Measurements from ENCODE around the gene CCDC8.

The CCDC8 gene

GRCh38 chr19:46428239-46429135 is 15.1 kb upstream of the CCDC8 start, which contains the start of gene PNMA8C:
Gene PNMA8C (minus strand): TSS chr19:46428936. CDS start chr19:46428359, 577 bp downstream.
- Histone ChIP-seq H3K27me3 (ENCODE audit: insufficient read depth, insufficient read length) (peaks cover 38% of the 10 kb centered on the region), H3K4me1 (ENCODE audit: insufficient read depth, insufficient read length) (no peaks in the 10 kb centered on the region), H3K9ac (ENCODE audit: insufficient read length, low read depth) (no peak within 1 kb of the TSS), H3K36me3 (ENCODE audit: insufficient read depth, insufficient read length, low read length) (no peaks in the 10 kb centered on the region), H3K4me3 (ENCODE audit: insufficient read length, low read depth) (no peak within 1 kb of the TSS), H3K9me3 (ENCODE audit: insufficient read depth, low read length) (no peaks in the 10 kb centered on the region)
- DNase-seq (ENCODE audit: low read depth, low spot score): no peak
- TF ChIP-seq SUZ12 (IDR thresholded peaks at IDR 0.05; ENCODE audit: extremely low read depth, insufficient read depth, insufficient read length) (no peak), YY1 (IDR thresholded peaks at IDR 0.05; ENCODE audit: insufficient read depth, insufficient read length) (no peak), ZNF274 (IDR thresholded peaks at IDR 0.05; ENCODE audit: low read depth, low read length) (no peak)

GRCh38 chr19:46427518-46428045 is 14.2 kb upstream of the CCDC8 start:
- Histone ChIP-seq H3K4me1 (ENCODE audit: insufficient read depth, insufficient read length) (no peaks in the 10 kb centered on the region), H3K9ac (ENCODE audit: insufficient read length, low read depth) (no peak overlapping the region), H3K4me3 (ENCODE audit: insufficient read length, low read depth) (no peak overlapping the region), H3K36me3 (ENCODE audit: insufficient read depth, insufficient read length, low read length) (no peaks in the 10 kb centered on the region), H3K9me3 (ENCODE audit: insufficient read depth, low read length) (no peaks in the 10 kb centered on the region), H3K27me3 (ENCODE audit: insufficient read depth, insufficient read length) (peaks cover 38% of the 10 kb centered on the region)
- DNase-seq (ENCODE audit: low read depth, low spot score): no peak
- TF ChIP-seq YY1 (IDR thresholded peaks at IDR 0.05; ENCODE audit: insufficient read depth, insufficient read length) (no peak), ZNF274 (IDR thresholded peaks at IDR 0.05; ENCODE audit: low read depth, low read length) (no peak), SUZ12 (IDR thresholded peaks at IDR 0.05; ENCODE audit: extremely low read depth, insufficient read depth, insufficient read length) (no peak)

GRCh38 chr19:46426506-46427162 is 13.3 kb upstream of the CCDC8 start:
- Histone ChIP-seq H3K4me1 (ENCODE audit: insufficient read depth, insufficient read length) (no peaks in the 10 kb centered on the region), H3K4me3 (ENCODE audit: insufficient read length, low read depth) (peak overlapping the region; percentile 69)

GRCh38 chr19:46426035-46426505 is 12.7 kb upstream of the CCDC8 start:
- no peak for DNase-seq (ENCODE audit: low read depth, low spot score)
- no peaks in the 10 kb centered on the region for H3K9me3 ChIP-seq (ENCODE audit: insufficient read depth, low read length)
- H3K4me1 ChIP-seq (ENCODE audit: insufficient read depth, insufficient read length): no peaks in the 10 kb centered on the region
- peaks cover 38% of the 10 kb centered on the region for H3K27me3 ChIP-seq (ENCODE audit: insufficient read depth, insufficient read length)
- H3K9ac ChIP-seq (ENCODE audit: insufficient read length, low read depth): peak overlapping the region; percentile 70
- no peaks in the 10 kb centered on the region for H3K36me3 ChIP-seq (ENCODE audit: insufficient read depth, insufficient read length, low read length)
- no peak for TF ChIP-seq SUZ12 (IDR thresholded peaks at IDR 0.05; ENCODE audit: extremely low read depth, insufficient read depth, insufficient read length)
- no peak for TF ChIP-seq YY1 (IDR thresholded peaks at IDR 0.05; ENCODE audit: insufficient read depth, insufficient read length)
- TF ChIP-seq ZNF274 (IDR thresholded peaks at IDR 0.05; ENCODE audit: low read depth, low read length): no peak
- H3K4me3 ChIP-seq (ENCODE audit: insufficient read length, low read depth): peak overlapping the region; percentile 69

More at GRCh38 chr19:46426506-46427162, 13.3 kb upstream of the CCDC8 start:
- Histone ChIP-seq H3K9me3 (ENCODE audit: insufficient read depth, low read length) (no peaks in the 10 kb centered on the region), H3K9ac (ENCODE audit: insufficient read length, low read depth) (peak overlapping the region; percentile 70), H3K27me3 (ENCODE audit: insufficient read depth, insufficient read length) (peaks cover 38% of the 10 kb centered on the region), H3K36me3 (ENCODE audit: insufficient read depth, insufficient read length, low read length) (no peaks in the 10 kb centered on the region)
- peak; percentile 57 for DNase-seq (ENCODE audit: low read depth, low spot score)
- TF ChIP-seq YY1 (IDR thresholded peaks at IDR 0.05; ENCODE audit: insufficient read depth, insufficient read length) (no peak), ZNF274 (IDR thresholded peaks at IDR 0.05; ENCODE audit: low read depth, low read length) (no peak), SUZ12 (IDR thresholded peaks at IDR 0.05; ENCODE audit: extremely low read depth, insufficient read depth, insufficient read length) (no peak)

GRCh38 chr19:46423188-46423587 is 9.8 kb upstream of the CCDC8 start:
- Histone ChIP-seq H3K27me3 (ENCODE audit: insufficient read depth, insufficient read length) (peaks cover 21% of the 10 kb centered on the region), H3K9ac (ENCODE audit: insufficient read length, low read depth) (no peak overlapping the region), H3K36me3 (ENCODE audit: insufficient read depth, insufficient read length, low read length) (no peaks in the 10 kb centered on the region), H3K4me1 (ENCODE audit: insufficient read depth, insufficient read length) (no peaks in the 10 kb centered on the region), H3K4me3 (ENCODE audit: insufficient read length, low read depth) (no peak overlapping the region), H3K9me3 (ENCODE audit: insufficient read depth, low read length) (no peaks in the 10 kb centered on the region)
- DNase-seq (ENCODE audit: low read depth, low spot score): no peak
- TF ChIP-seq YY1 (IDR thresholded peaks at IDR 0.05; ENCODE audit: insufficient read depth, insufficient read length) (no peak), ZNF274 (IDR thresholded peaks at IDR 0.05; ENCODE audit: low read depth, low read length) (no peak), SUZ12 (IDR thresholded peaks at IDR 0.05; ENCODE audit: extremely low read depth, insufficient read depth, insufficient read length) (no peak)

GRCh38 chr19:46422344-46422743 is 9.0 kb upstream of the CCDC8 start:
- Histone ChIP-seq H3K9me3 (ENCODE audit: insufficient read depth, low read length) (no peaks in the 10 kb centered on the region), H3K9ac (ENCODE audit: insufficient read length, low read depth) (no peak overlapping the region), H3K27me3 (ENCODE audit: insufficient read depth, insufficient read length) (peaks cover 12% of the 10 kb centered on the region), H3K4me3 (ENCODE audit: insufficient read length, low read depth) (no peak overlapping the region), H3K36me3 (ENCODE audit: insufficient read depth, insufficient read length, low read length) (no peaks in the 10 kb centered on the region), H3K4me1 (ENCODE audit: insufficient read depth, insufficient read length) (no peaks in the 10 kb centered on the region)
- TF ChIP-seq ZNF274 (IDR thresholded peaks at IDR 0.05; ENCODE audit: low read depth, low read length) (no peak), YY1 (IDR thresholded peaks at IDR 0.05; ENCODE audit: insufficient read depth, insufficient read length) (no peak), SUZ12 (IDR thresholded peaks at IDR 0.05; ENCODE audit: extremely low read depth, insufficient read depth, insufficient read length) (no peak)
- no peak for DNase-seq (ENCODE audit: low read depth, low spot score)
